Cardiac muscle cell (in vitro differentiated cells and primary cell): ENCODE data around the gene PLPPR2. TPM values are rescaled to one million over a fixed set of nuclear protein-coding genes. Genes with fewer than 3 reads are reported as not detected.

Experiments
- DNase-seq, 2 donors: peaks; one replicate each; pipeline versions ENCODE4 v3.0.0 to v3.0.0-alpha.2; 2010 to 2017; ENCODE audit warnings: low read depth in 1 of 2, low spot score in 1 of 2
- H3K27ac ChIP-seq: fragments of 200-600 bp; sonication (generic); 2 replicates; pipeline ENCODE4 v1.5.1; 2016
- H3K27me3 ChIP-seq: fragments of 200-600 bp; sonication (generic); 2 replicates; pipeline ENCODE4 v1.6.0; 2016; ENCODE audit warnings: control low read depth
- H3K36me3 ChIP-seq: fragments of 200-600 bp; sonication (generic); 2 replicates; pipeline ENCODE4 v1.5.1; 2016; ENCODE audit warnings: control low read depth
- H3K4me1 ChIP-seq: fragments of 200-600 bp; sonication (generic); 2 replicates; pipeline ENCODE4 v1.8.1; 2017; ENCODE audit warnings: low read depth, mild to moderate bottlenecking, mixed run types
- H3K4me3 ChIP-seq: fragments of 200-600 bp; sonication (generic); 2 replicates; pipeline ENCODE4 v1.5.1; 2016; ENCODE audit warnings: mild to moderate bottlenecking
- H3K9me3 ChIP-seq: fragments of 200-600 bp; sonication (generic); 2 replicates; pipeline ENCODE4 v1.5.1; 2017; ENCODE audit warnings: low read depth, mild to moderate bottlenecking, control low read depth
- CTCF ChIP-seq: IDR thresholded peaks from 2 replicates; pipeline ENCODE4 v1.5.1; 2012; ENCODE audit warnings: low read depth, mild to moderate bottlenecking, low read length
- polyA plus RNA-seq: library from polyadenylated mRNA; unstranded; fragments of >200 nt; fragmentation: Nextera tagmentation; extraction: Ambion mirVana; gene quantifications from 2 replicates; pipeline ENCODE4 v1.2.1, GENCODE V29; 2016
- total RNA-seq: library from RNA; depleted of rRNA; stranded (reverse); fragments of >200 nt; gene quantifications from 2 replicates; pipeline ENCODE4 v1.2.3, GENCODE V29; 2016

Gene PLPPR2
- total and polyA plus RNA-seq, 2 experiments from 2014 or later, result 13.4 to 14.9 TPM

GRCh38 chr19:11323601-11324078, 31.6 kb upstream of the PLPPR2 start:
- no peaks in the 10 kb centered on the region for H3K27me3 ChIP-seq
- TF ChIP-seq CTCF, result no peak
- no peak overlapping the region for H3K27ac ChIP-seq
- no peaks in the 10 kb centered on the region for H3K4me1 ChIP-seq
- H3K36me3 ChIP-seq, result no peaks in the 10 kb centered on the region
- peak in 1 of 2 donors; percentile 14 for DNase-seq
- H3K4me3 ChIP-seq, result no peak overlapping the region
- no peaks in the 10 kb centered on the region for H3K9me3 ChIP-seq

DNA sequence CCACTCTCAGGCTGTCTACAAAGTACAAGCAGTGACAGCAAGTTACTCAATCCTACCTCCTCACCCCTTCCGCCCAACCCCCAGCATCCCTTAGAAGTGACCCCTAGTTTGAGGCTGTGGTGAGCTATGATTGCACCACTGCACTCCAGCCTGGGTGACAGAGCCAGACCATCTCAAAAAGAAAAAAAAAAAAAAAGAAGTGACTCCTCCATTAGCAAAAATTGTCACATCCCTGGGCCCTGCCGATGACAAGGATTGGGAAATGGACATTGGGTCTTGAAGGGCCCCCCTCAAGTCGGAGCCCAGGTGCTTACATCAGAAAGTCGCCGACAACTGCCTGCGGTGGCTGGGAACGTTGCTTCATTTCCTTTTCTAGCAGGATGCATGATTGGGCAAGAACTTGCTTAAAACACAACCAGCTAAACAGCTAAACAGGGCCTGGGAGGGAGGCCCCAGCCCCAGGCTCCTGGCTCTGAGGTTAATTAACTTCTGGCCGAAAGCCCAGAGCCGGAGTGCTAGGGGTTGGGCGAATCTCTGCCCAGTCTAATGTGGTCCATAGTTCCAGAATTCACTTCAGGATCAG, 31.1 kb upstream of the PLPPR2 start:
- H3K9me3 ChIP-seq, result no peaks in the 10 kb centered on the region
- no peak overlapping the region for H3K27ac ChIP-seq
- no peak for TF ChIP-seq CTCF
- H3K27me3 ChIP-seq, result no peaks in the 10 kb centered on the region
- H3K4me1 ChIP-seq, result no peaks in the 10 kb centered on the region
- peak in 1 of 2 donors; percentile 98 for DNase-seq
- H3K36me3 ChIP-seq, result no peaks in the 10 kb centered on the region
- H3K4me3 ChIP-seq, result no peak overlapping the region

- Histone ChIP-seq H3K27ac (no peak overlapping the region), H3K27me3 (no peaks in the 10 kb centered on the region), H3K4me1 (no peaks in the 10 kb centered on the region), H3K9me3 (no peaks in the 10 kb centered on the region), H3K4me3 (no peak overlapping the region), H3K36me3 (no peaks in the 10 kb centered on the region)
- DNase-seq, result peak in 1 of 2 donors; percentile 25
- no peak for TF ChIP-seq CTCF
Observed at GRCh38 chr19:11324748-11325389, 30.4 kb upstream of the PLPPR2 start.

GRCh38 chr19:11325544-11325943, 29.7 kb upstream of the PLPPR2 start:
- Histone ChIP-seq H3K9me3 (no peaks in the 10 kb centered on the region), H3K27ac (no peak overlapping the region), H3K27me3 (no peaks in the 10 kb centered on the region), H3K36me3 (no peaks in the 10 kb centered on the region), H3K4me1 (no peaks in the 10 kb centered on the region), H3K4me3 (no peak overlapping the region)
- DNase-seq, result no peak
- no peak for TF ChIP-seq CTCF

DNA sequence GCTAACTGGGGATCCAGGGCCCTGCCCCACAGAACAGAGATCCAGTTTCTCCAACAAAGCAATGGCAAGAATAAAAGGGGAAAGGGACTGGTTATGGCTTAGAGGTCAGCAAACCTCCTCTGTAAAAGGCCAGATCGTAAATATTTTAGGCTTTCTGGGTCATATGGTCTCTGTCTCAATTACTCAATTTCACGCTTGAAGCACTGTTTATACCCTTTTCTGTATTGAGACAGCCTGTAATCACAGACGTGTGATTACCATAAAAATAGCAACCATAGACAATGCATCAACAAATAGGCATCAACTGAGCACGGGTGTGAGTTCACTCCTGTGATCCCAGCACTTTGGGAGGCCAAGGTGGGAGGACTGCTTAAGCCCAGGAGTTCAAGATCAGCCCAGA, 25.1 kb upstream of the PLPPR2 start:
- Histone ChIP-seq H3K27me3 (no peaks in the 10 kb centered on the region), H3K9me3 (no peaks in the 10 kb centered on the region), H3K4me3 (no peak overlapping the region), H3K36me3 (peaks cover 3% of the 10 kb centered on the region), H3K27ac (no peak overlapping the region), H3K4me1 (no peaks in the 10 kb centered on the region)
- no peak for DNase-seq
- TF ChIP-seq CTCF, result no peak
